NCI-H1930 (cell line): ENCODE results near the gene RXRA.

ENCODE experiments used
- DNase-seq, 2 experiments: peaks; one replicate each; lab custom pipeline; 2025; lab: John Stamatoyannopoulos, UW

RXRA gene

GRCh38 chr9:134355158-134355557 lies 28.9 kb downstream of the RXRA start:
- DNase-seq, result no peak

GRCh38 chr9:134355561-134356279 lies 29.5 kb downstream of the RXRA start:
- DNase-seq, result no peak

- DNase-seq, result no peak
Observed at GRCh38 chr9:134356496-134357470, 30.5 kb downstream of the RXRA start.

- DNase-seq, result no peak
Observed at GRCh38 chr9:134357631-134358025, 31.4 kb downstream of the RXRA start.

GRCh38 chr9:134358026-134358661 lies 31.9 kb downstream of the RXRA start:
- DNase-seq, result no peak

- no peak for DNase-seq
Observed at GRCh38 chr9:134358662-134359319, 32.5 kb downstream of the RXRA start.

- DNase-seq, result no peak
Observed at GRCh38 chr9:134359493-134360179, 33.4 kb downstream of the RXRA start.

GRCh38 chr9:134360180-134360759 lies 34.0 kb downstream of the RXRA start:
- no peak for DNase-seq

- no peak for DNase-seq
Observed at GRCh38 chr9:134360897-134361296, 34.6 kb downstream of the RXRA start.

- DNase-seq, result no peak
Observed at GRCh38 chr9:134361426-134361825, 35.2 kb downstream of the RXRA start.

GRCh38 chr9:134361843-134362414 lies 35.7 kb downstream of the RXRA start:
- DNase-seq, result no peak

GRCh38 chr9:134363450-134363849 lies 37.2 kb downstream of the RXRA start:
- DNase-seq, result no peak

- DNase-seq, result no peak
Observed at GRCh38 chr9:134364391-134365114, 38.3 kb downstream of the RXRA start.

GRCh38 chr9:134365115-134365596 lies 38.9 kb downstream of the RXRA start:
- no peak for DNase-seq

GRCh38 chr9:134365791-134366222 lies 39.6 kb downstream of the RXRA start:
- DNase-seq, result no peak

GRCh38 chr9:134366223-134367031 lies 40.2 kb downstream of the RXRA start:
- DNase-seq, result no peak

GRCh38 chr9:134367061-134367460 lies 40.8 kb downstream of the RXRA start:
- no peak for DNase-seq

GRCh38 chr9:134367791-134368490 lies 41.7 kb downstream of the RXRA start:
- DNase-seq, result no peak
